GM06990 (cell line): ENCODE measurements around the gene KNTC1.
"Not testable (repeated sequence)": the region's sequence is repeated elsewhere in the genome, so short reads cannot be mapped to it uniquely, and the experiment has no call there.

Experiments used
- DNase-seq: peaks from one replicate; pipeline ENCODE4 v3.0.0-alpha.2; 2011; ENCODE audit not compliant: insufficient read length; ENCODE audit errors: extremely low read depth
- H3K27me3 ChIP-seq: replicated peaks from 2 replicates; pipeline ENCODE4 v1.6.0; 2011; ENCODE audit warnings: low read length; ENCODE audit not compliant: control insufficient read depth, insufficient read depth
- H3K36me3 ChIP-seq: 2 replicates; pipeline ENCODE4 v1.5.1; 2011; ENCODE audit warnings: low read length; ENCODE audit not compliant: control insufficient read depth, insufficient read depth
- H3K4me3 ChIP-seq: replicated peaks from 2 replicates; pipeline ENCODE4 v1.5.1; 2011; ENCODE audit warnings: low read depth, mild to moderate bottlenecking, control low read depth, low read length
- CTCF ChIP-seq: IDR thresholded peaks from 2 replicates; pipeline ENCODE4 v1.5.1; 2011; ENCODE audit warnings: low read length, control low read depth, mild to moderate bottlenecking, inconsistent platforms; ENCODE audit not compliant: insufficient read depth, poor library complexity, severe bottlenecking

Gene KNTC1

DNA sequence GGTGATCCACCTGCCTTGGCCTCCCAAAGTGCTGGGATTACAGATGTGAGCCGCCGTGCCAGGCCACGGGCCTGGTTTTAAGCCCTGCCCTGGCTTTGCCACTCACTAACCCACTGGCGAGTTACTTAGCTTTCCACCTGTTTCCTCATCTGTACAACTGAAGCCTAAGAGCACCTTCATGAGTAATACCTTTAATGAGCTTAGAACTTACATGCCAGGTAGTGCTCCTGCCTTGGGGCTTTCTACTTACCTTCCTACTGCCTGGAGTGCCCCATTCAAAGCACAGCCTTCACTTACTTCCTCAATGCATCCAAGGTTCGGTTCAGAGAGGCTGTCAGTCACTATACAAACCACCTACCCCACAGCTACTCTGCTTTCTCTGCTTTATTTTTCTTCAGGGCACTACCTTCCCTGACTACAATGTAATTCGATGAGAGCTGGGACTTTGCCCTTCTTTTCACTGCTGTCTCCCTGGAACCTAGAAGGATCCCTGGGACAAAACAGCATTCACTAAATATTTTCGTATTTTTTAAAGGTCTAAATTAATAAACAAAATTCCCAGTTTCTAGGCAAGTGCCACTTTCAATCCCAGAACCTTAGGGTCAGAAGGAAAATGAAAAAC is 40.1 kb upstream of the KNTC1 start:
- peaks cover 22% of the 10 kb centered on the region for H3K36me3 ChIP-seq

DNA sequence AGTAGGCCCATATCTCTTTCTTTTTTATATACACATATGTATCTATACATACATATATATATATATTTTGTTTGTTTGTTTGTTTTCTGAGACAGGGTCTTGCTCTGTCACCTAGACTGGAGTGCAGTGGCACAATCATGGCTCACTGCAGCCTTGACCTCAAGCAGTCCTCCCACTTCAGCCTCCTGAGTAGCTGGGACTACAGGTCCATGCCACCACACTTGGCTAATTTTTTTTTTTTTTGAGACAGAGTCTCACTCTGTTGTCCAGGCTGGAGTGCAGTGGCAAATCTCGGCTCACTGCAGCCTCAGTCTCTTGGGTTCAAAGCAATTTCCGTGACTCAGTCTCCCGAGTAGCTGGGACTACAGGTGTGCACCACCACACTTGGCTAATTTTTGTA is 39.2 kb upstream of the KNTC1 start:
- not testable (repeated sequence) for H3K4me3 ChIP-seq
- peaks cover 24% of the 10 kb centered on the region for H3K36me3 ChIP-seq

More for the DNA sequence above, 40.1 kb upstream of the KNTC1 start:
- no peak for TF ChIP-seq CTCF
- Histone ChIP-seq H3K4me3 (no peak overlapping the region), H3K27me3 (no peaks in the 10 kb centered on the region)
- DNase-seq, result no peak

DNA sequence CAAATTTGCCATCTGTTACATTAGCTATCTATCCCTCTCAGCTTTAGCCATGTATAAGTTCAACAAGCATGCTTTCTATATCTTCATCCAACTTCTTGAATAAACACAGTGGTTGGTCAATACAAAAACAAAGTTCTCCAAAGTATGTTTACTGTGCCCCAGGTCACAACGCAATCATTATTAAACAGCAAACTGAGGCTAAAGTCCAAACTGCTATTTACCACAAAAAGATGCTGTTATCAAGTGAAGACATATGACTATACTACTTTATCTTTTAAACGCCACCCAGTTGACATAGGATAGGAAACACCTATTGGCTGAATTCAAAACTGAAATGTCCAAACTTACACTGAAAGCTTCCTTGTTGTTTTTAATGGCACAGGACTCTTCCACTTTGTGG is 38.0 kb upstream of the KNTC1 start:
- Histone ChIP-seq H3K36me3 (peaks cover 24% of the 10 kb centered on the region), H3K4me3 (no peak overlapping the region), H3K27me3 (no peaks in the 10 kb centered on the region)
- TF ChIP-seq CTCF, result no peak
- DNase-seq, result no peak

More for the DNA sequence above, 39.2 kb upstream of the KNTC1 start:
- not testable (repeated sequence) for DNase-seq, H3K27me3 ChIP-seq

GRCh38 chr12:122491991-122492390 is 35.1 kb upstream of the KNTC1 start:
- H3K4me3 ChIP-seq, result no peak overlapping the region
- no peaks in the 10 kb centered on the region for H3K27me3 ChIP-seq
- peaks cover 12% of the 10 kb centered on the region for H3K36me3 ChIP-seq
- no peak for TF ChIP-seq CTCF
- no peak for DNase-seq

GRCh38 chr12:122493222-122493621 is 33.8 kb upstream of the KNTC1 start:
- H3K36me3 ChIP-seq, H3K4me3 ChIP-seq, DNase-seq, H3K27me3 ChIP-seq: not testable (repeated sequence)

DNA sequence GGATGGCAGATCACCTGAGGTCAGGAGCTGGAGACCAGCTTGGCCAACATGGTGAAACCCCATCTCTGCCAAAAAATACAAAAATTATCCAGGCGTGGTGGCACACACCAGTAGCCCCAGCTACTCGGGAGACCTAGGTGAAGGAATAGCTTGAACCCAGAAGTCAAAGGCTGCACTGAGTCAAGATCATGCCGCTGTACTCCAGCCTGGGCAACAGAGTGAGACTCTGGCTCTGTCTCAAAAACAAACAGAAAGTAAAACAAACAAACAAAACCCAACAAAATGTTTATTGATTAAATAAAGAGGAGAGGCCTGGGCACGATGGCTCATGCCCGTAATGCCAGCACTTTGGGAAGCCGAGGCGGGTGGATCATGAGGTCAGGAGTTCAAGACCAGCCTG is 31.8 kb upstream of the KNTC1 start:
- DNase-seq, result no peak
- Histone ChIP-seq H3K27me3 (no peaks in the 10 kb centered on the region), H3K36me3 (peaks cover 4% of the 10 kb centered on the region), H3K4me3 (no peak overlapping the region)
- no peak for TF ChIP-seq CTCF

- Histone ChIP-seq H3K27me3 (no peaks in the 10 kb centered on the region), H3K36me3 (peaks cover 2% of the 10 kb centered on the region), H3K4me3 (peak overlapping the region; percentile 82)
- TF ChIP-seq CTCF, result no peak
- no peak for DNase-seq
Observed at GRCh38 chr12:122499991-122500684, 26.9 kb upstream of the KNTC1 start.
